Esophagus squamous epithelium (tissue), 5 donors: ENCODE measurements around the gene HOXA13. TPM values are rescaled to one million over a fixed set of nuclear protein-coding genes. Genes with fewer than 3 reads are reported as not detected.

Experiments
- DNase-seq: peaks from one replicate; lab custom pipeline; 2025; lab: John Stamatoyannopoulos, UW
- H3K27ac ChIP-seq, 4 donors: fragments of 200-600 bp; sonication (generic); one replicate each; pipeline ENCODE4 v1.5.1; 2016 to 2019; ENCODE audit warnings: mild to moderate bottlenecking in 1 of 4
- H3K27me3 ChIP-seq, 4 donors: fragments of 200-600 bp; sonication (generic); 1 replicate in 3 of 4; 2 replicates in 1 of 4; pipeline versions ENCODE4 v1.5.1 to v1.6.0; 2017 to 2021; ENCODE audit warnings: antibody characterized with exemption in 1 of 4
- H3K36me3 ChIP-seq, 3 donors: fragments of 200-600 bp; sonication (generic); one replicate each; pipeline ENCODE4 v1.5.1; 2016 to 2019
- H3K4me1 ChIP-seq, 3 donors: fragments of 200-600 bp; sonication (generic); one replicate each; pipeline ENCODE4 v1.5.1; 2017 to 2019
- H3K4me3 ChIP-seq, 4 donors: fragments of 200-600 bp; sonication (generic); 1 replicate in 3 of 4; 2 replicates in 1 of 4; pipeline ENCODE4 v1.5.1; 2016 to 2019; ENCODE audit warnings: mild to moderate bottlenecking in 2 of 4, moderate library complexity in 1 of 4
- H3K9me3 ChIP-seq, 3 donors: fragments of 200-600 bp; sonication (generic); one replicate each; pipeline ENCODE4 v1.5.1; 2016 to 2019
- CTCF ChIP-seq, 6 experiments: fragments of 450-650 bp in 4 of 6; fragments of 200-600 bp in 2 of 6; sonication (generic) in 2 of 6; IDR thresholded peaks; one replicate each; pipeline ENCODE4 v1.5.1; 2016 to 2019; ENCODE audit warnings: antibody characterized with exemption in 6 of 6, mild to moderate bottlenecking in 4 of 6, moderate library complexity in 4 of 6
- POLR2A ChIP-seq, 4 donors: fragments of 450-650 bp; IDR thresholded peaks; one replicate each; pipeline ENCODE4 v1.6.1; 2017; ENCODE audit warnings: antibody characterized with exemption in 4 of 4, mild to moderate bottlenecking in 4 of 4, moderate library complexity in 3 of 4
- WGBS, 2 donors: methylation state at CpG; one replicate each; pipeline ENCODE4 v1.1.5; 2018; 5-methylcytosine and 5-hydroxymethylcytosine counted together
- intact Hi-C: fragments of 100-400 bp; cut with DNase I; formaldehyde crosslinking; loops from one replicate; pipeline ENCODE4 v1.15.0; 2022
- total RNA-seq, 4 donors: library from RNA; depleted of rRNA; stranded (reverse); fragments of >200 nt; gene quantifications; one replicate each; pipeline ENCODE4 v1.1.0, GENCODE V29; 2016
- donor health status: DM: yes; HTN: yes; CAD: no.

Gene HOXA13
- total RNA-seq, 4 donors from 2014 or later: not detected

DNA sequence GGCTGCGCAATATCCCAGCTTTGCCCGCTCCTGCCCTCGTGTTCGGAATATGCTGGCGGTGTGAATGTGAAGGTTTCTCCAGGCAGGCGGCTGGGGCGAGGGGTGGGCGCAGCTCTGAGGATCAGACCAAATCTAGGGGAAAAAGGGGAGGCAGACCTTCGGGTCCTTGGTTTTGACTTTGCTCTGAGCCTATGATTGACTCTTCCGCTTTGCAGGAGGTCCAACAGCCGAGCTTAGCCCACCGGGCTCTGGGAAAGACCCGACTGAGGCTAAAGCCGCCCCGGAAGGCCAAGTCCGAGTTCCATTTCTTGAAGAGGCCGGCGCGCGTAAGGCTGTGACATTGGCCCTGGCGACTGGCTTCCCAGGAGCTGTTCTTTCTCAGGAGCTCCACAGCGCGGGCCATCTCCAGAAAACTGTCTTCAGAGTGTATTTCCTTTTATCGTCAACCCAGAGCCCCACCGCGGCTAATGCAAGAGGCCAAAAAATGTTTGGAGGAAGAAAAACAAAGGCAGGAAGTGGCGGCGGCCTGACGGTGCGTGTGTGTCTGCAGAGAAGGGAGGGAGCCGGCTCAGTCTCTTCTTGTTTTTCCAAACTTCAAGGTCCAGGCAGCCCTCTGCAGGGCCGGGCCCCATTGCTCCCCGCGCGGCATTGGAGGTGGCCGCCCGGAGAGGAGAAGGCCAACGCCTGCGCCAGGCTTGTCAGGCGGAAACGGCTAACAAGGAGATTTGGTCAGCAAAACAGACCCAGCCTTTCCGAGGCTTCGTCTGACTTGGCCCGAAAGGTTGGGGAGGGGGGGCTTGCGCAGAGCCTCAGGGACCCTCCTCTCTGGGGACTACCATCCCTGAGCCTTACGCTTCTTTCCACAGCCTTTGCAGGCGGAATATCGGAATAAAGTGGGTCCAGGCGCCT lies 11.3 kb downstream of the HOXA13 start:
- peak overlapping the region in 2 of 4 donors; percentile 25 to 40 for H3K4me3 ChIP-seq
- H3K27ac ChIP-seq: no peak overlapping the region

GRCh38 chr7:27187475-27188385 lies 12.2 kb downstream of the HOXA13 start:
- intact Hi-C loops: no loop called here
- Histone ChIP-seq H3K36me3 (no peaks in the 10 kb centered on the region), H3K4me3 (peak overlapping the region in 1 of 4 donors; percentile 40), H3K9me3 (no peaks in the 10 kb centered on the region), H3K27ac (no peak overlapping the region), H3K27me3 (peaks cover 52 to 100% (median 91%) of the 10 kb centered on the region in 4 donors), H3K4me1 (peaks cover 42 to 69% (median 54%) of the 10 kb centered on the region in 3 donors)
- TF ChIP-seq CTCF (IDR thresholded peaks at IDR 0.05): no peak
- TF ChIP-seq POLR2A (IDR thresholded peaks at IDR 0.05): no peak
- WGBS, 2 donors: 9 to 10% methylated on average over 32 of the region's 46 CpGs
- no peak for DNase-seq

More for the DNA sequence above, 11.3 kb downstream of the HOXA13 start:
- Histone ChIP-seq H3K9me3 (no peaks in the 10 kb centered on the region), H3K36me3 (no peaks in the 10 kb centered on the region), H3K27me3 (peaks cover 44 to 100% (median 91%) of the 10 kb centered on the region in 4 donors), H3K4me1 (peaks cover 49 to 69% (median 52%) of the 10 kb centered on the region in 3 donors)
- no peak for DNase-seq
- intact Hi-C loops: no loop called here
- WGBS, 2 donors: 10 to 12% methylated on average over 22 to 28 of the region's 49 CpGs
- no peak for TF ChIP-seq POLR2A (IDR thresholded peaks at IDR 0.05)
- TF ChIP-seq CTCF (IDR thresholded peaks at IDR 0.05): no peak

- DNase-seq: no peak
- Histone ChIP-seq H3K27ac (no peak overlapping the region), H3K4me3 (no peak overlapping the region), H3K9me3 (no peaks in the 10 kb centered on the region), H3K4me1 (peaks cover 34 to 61% (median 48%) of the 10 kb centered on the region in 3 donors), H3K36me3 (no peaks in the 10 kb centered on the region), H3K27me3 (peaks cover 55 to 100% (median 93%) of the 10 kb centered on the region in 4 donors)
- intact Hi-C loops: no loop called here
- 34 to 40% methylated on average over 4 of the region's 4 CpGs for WGBS, 2 donors
- TF ChIP-seq POLR2A (IDR thresholded peaks at IDR 0.05): no peak
- TF ChIP-seq CTCF (IDR thresholded peaks at IDR 0.05): no peak
Measured at GRCh38 chr7:27186668-27187474, 13.0 kb downstream of the HOXA13 start.

DNA sequence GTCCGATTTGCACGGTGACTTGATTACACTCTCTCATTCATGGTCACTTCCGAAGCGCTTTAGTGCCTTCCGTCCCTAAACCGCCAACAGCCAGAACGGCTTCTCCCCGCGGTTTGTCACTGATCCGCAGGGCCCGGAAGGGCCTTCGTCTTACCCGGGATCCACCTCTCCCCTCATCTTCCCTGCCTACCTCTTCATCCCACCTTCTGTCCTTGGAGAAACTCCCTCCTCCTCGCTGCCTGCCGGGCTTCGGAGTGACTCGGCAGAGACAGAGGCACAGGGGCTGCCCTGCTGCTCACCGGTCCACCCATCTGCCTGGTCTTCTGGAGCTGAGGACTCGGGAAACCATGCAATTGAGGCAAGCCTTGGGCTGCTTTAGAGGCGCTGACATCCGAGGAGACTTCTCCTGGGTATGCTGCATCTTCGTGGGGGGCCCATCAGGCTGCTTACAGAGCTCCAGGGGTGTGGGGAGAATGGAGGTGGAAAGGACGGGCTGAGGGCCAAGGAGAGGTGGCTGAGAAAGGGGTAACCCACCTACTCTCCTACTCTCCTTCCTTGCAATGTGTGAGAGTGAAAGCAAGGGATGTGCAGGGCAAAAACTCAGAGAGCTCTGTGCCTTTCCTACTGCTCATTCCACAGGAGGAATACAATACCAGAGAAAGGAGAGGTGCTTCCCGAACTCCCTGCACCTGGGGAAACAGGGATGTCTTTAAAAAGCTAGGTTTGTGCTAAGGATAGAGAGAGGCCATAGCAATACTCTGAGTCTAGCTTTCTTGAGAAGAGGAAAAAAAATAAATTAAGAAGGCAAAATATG lies 13.8 kb downstream of the HOXA13 start:
- TF ChIP-seq CTCF (IDR thresholded peaks at IDR 0.05): no peak
- TF ChIP-seq POLR2A (IDR thresholded peaks at IDR 0.05): no peak
- no peak overlapping the region for H3K4me3 ChIP-seq
- H3K9me3 ChIP-seq: no peaks in the 10 kb centered on the region
- DNase-seq: no peak
- peaks cover 31 to 60% (median 47%) of the 10 kb centered on the region in 3 donors for H3K4me1 ChIP-seq
- H3K27me3 ChIP-seq: peaks cover 57 to 100% (median 89%) of the 10 kb centered on the region in 4 donors
- WGBS, 2 donors: 13 to 15% methylated on average over 15 to 17 of the region's 24 CpGs
- H3K36me3 ChIP-seq: no peaks in the 10 kb centered on the region
- intact Hi-C loops: no loop called here
- H3K27ac ChIP-seq: no peak overlapping the region
